Retinal pigment epithelial cell (primary cell): ENCODE results near the gene LBR.

Experiments used
- DNase-seq: peaks from one replicate; pipeline ENCODE4 v3.0.0-alpha.2; 2010; ENCODE audit warnings: low read depth
- H3K4me3 ChIP-seq: 2 replicates; pipeline ENCODE4 v1.5.1; 2011; ENCODE audit warnings: mild to moderate bottlenecking, low read length, control low read depth, moderate library complexity
- TF ChIP-seq, protein P1 (sequence below): conservative IDR thresholded peaks from 2 replicates; pipeline ENCODE4 v1.5.1; 2011; ENCODE audit warnings: low read depth, low read length, control low read depth, inconsistent platforms

The LBR gene

GRCh38 chr1:225471453-225472301, 43.8 kb upstream of the LBR start:
- TF ChIP-seq, protein P1, sequence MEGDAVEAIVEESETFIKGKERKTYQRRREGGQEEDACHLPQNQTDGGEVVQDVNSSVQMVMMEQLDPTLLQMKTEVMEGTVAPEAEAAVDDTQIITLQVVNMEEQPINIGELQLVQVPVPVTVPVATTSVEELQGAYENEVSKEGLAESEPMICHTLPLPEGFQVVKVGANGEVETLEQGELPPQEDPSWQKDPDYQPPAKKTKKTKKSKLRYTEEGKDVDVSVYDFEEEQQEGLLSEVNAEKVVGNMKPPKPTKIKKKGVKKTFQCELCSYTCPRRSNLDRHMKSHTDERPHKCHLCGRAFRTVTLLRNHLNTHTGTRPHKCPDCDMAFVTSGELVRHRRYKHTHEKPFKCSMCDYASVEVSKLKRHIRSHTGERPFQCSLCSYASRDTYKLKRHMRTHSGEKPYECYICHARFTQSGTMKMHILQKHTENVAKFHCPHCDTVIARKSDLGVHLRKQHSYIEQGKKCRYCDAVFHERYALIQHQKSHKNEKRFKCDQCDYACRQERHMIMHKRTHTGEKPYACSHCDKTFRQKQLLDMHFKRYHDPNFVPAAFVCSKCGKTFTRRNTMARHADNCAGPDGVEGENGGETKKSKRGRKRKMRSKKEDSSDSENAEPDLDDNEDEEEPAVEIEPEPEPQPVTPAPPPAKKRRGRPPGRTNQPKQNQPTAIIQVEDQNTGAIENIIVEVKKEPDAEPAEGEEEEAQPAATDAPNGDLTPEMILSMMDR = no peak

DNA sequence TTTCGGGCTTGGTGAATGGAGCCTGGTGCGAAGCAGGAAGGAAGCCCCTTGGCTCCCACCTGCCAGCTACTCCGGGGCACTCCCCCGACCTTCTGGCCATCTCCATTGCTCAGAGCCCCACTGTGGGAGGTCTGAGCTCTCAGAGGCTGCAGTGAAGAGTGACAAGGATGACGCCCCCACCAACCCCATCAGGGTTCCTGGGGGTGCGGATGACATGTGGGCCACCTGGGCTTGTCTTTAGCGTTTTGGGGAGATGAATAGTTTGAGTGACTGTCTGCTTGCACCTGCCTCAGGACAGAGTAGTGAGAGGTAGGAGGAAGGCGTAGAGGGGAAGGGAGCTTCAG, 43.2 kb upstream of the LBR start:
- no peak overlapping the region for H3K4me3 ChIP-seq
- TF ChIP-seq, protein P1 = no peak
- no peak for DNase-seq

More at GRCh38 chr1:225471453-225472301, 43.8 kb upstream of the LBR start:
- H3K4me3 ChIP-seq = no peak overlapping the region
- no peak for DNase-seq

DNA sequence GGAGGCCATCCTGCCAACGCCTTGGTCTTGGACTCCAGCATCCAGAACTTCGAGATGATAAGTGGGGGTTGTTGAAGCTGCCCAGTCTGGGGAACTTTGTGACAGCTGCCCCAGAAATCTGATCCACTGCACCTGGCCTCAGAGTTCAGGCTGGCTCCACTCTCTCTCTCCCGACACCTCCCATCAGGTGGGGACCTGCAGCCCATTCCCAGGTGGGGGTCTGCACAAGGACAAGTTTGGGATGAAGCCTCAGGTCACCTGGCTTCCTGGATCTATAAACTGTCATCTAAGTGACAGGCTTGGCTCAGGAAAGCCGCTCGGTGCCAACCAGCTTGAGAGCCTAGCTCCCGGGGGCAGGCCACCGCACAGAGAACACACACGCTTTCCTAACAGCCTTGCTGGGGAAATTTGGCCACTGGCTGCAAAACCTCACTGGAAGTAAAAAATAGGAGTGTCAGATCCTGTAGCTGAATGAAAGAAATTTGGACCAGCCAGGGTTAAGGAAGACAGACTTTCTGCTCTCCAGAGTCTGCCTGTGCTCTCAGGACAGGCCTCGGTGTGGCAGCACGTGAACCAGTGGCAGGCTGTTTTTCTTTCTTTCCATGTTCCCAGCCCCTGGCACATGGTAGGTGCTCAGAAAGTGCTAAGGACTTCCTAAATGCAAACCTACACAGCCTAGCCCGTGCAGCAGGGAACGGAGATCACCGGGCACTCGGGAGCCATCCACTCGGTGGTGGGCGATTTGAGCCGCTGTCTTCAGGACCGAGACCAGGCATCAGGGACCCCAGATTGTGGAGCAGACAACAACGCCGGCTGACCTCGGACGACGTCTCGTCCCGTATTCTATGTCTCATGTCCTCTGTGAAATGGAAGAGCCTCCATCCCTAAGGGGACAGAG, 42.6 kb upstream of the LBR start:
- TF ChIP-seq, protein P1 = no peak
- no peak overlapping the region for H3K4me3 ChIP-seq
- no peak for DNase-seq

GRCh38 chr1:225469051-225469450, 41.2 kb upstream of the LBR start:
- TF ChIP-seq, protein P1 = no peak
- no peak for DNase-seq
- H3K4me3 ChIP-seq = no peak overlapping the region

GRCh38 chr1:225468270-225469020, 40.6 kb upstream of the LBR start:
- TF ChIP-seq, protein P1 = no peak
- no peak for DNase-seq

DNA sequence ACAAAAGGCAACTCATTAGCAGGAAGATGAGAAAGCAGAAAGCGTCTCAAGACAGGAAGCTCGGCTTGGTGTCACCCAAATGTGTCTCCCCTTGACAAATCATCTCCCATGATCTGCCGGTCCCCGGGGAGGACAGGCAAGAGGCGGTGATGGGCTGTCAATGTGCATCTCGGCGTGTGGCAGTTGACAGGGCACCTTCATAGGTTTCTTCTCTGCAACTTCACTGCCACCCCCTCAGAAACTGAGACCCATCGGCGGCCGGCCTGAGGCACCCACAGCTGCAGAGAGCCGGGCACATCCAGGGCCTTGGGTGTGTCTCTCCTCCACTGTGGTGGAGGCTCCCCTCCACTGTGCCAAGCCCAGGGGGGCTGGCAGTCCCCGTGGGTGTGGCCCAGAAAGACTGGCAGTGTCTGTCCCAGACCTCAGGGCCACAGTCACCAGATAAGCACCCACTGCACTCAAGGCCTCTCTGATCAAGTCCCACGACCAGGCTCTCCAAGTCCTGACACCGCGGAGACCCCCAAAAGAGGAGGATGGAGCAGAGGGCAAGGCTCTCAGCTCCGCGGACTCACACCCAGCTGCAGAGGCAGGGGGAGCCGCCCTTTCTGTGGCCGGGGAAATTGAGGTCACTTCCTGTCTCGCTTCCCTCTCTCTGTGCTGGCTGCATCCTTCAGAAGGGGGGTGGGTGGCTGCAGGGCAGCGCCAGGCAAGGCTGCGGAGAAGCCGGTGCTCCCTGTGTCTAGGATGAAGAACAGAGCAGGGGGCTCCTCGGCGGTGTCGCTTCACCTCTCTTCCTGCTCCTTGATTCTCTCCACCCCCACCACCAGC, 39.6 kb upstream of the LBR start:
- TF ChIP-seq, protein P1 = no peak
- H3K4me3 ChIP-seq = no peak overlapping the region
- no peak for DNase-seq

More at GRCh38 chr1:225468270-225469020, 40.6 kb upstream of the LBR start:
- no peak overlapping the region for H3K4me3 ChIP-seq
